SIG-M5 treated with dmso at 0.1 percent for 504 hours (cell line): ENCODE data around the gene OR5H14.
"Not testable (repeated sequence)": the region's sequence is repeated elsewhere in the genome, so short reads cannot be mapped to it uniquely, and the experiment has no call there.

Experiments used
- DNase-seq: peaks from one replicate; lab custom pipeline; 2025; ENCODE audit not compliant: unreplicated experiment; lab: John Stamatoyannopoulos, UW

Gene OR5H14

DNA sequence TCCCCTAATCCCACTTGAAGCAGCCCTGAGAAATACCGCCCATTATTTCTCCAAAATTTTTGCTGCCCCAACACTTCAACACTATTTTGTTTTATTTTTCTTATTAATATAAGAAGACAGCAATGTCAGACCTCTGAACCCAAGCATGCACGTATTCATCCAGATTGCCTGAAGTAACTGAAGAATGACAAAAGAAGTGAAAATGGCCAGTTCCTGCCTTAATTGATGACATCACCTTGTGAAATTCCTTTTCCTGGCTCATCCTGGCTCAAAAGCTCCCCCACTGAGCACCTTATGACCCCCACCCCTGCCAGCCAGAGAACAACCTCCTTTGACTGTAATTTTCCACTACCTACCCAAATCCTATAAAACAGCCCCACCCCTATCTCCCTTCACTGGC is 49.0 kb downstream of the OR5H14 start:
- DNase-seq: not testable (repeated sequence)

DNA sequence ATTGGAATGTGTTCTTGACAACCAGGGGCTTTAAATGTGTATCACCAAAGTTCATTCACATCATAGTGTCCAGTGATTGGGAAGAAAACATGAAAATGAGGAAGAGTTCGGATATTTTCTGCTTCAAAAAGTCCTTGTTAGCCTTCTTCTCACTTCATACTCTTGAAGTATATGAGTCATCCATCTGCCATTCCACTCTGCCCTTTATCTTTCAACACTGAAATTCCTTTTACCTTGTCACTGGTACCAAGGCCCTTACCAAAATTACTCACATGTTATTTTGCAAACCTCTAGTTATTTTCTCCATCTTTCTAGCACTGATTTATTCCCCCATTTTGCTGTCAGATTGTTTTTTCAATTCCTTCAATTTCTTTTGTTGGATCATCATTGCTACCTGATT is 51.7 kb downstream of the OR5H14 start:
- DNase-seq: no peak
